ENCODE measurements around the gene SCUBE2.

GRCh38 chr11:9047964-9048523, 43.4 kb downstream of the SCUBE2 start:
- TF ChIP-seq CTCF (IDR thresholded peaks at IDR 0.05) (no peak), POLR2AphosphoS5 (IDR thresholded peaks at IDR 0.05) (peak; percentile 76 to 93 (median 91)), POLR2A (IDR thresholded peaks at IDR 0.05) (no peak)

Measured in sigmoid colon (tissue), 4 donors.